ENCODE data around the gene RPS6KA5. TPM values are rescaled to one million over a fixed set of nuclear protein-coding genes. Genes with fewer than 3 reads are reported as not detected.

RPS6KA5 gene
- total RNA-seq, 1 donor from 2014 or later: 4.4 TPM

- TF ChIP-seq CTCF (IDR thresholded peaks at IDR 0.05; ENCODE audit: unreplicated experiment): no peak
- H3K9me3 Mint-ChIP-seq (ENCODE audit: low read depth): peaks cover 32% of the 10 kb centered on the region
- DNase-seq (ENCODE audit: low spot score, unreplicated experiment): no peak
- no peak overlapping the region for H3K27ac Mint-ChIP-seq
- H3K27me3 Mint-ChIP-seq: no peaks in the 10 kb centered on the region
- H3K4me1 Mint-ChIP-seq (ENCODE audit: low read depth): peaks cover 7% of the 10 kb centered on the region
- peaks cover 24% of the 10 kb centered on the region for H3K36me3 Mint-ChIP-seq (ENCODE audit: insufficient read depth)
- H3K4me3 Mint-ChIP-seq (ENCODE audit: low read depth): no peak overlapping the region
Measured at GRCh38 chr14:90938615-90939014, 121.8 kb downstream of the RPS6KA5 start.

- peaks cover 24% of the 10 kb centered on the region for H3K36me3 Mint-ChIP-seq (ENCODE audit: insufficient read depth)
- DNase-seq (ENCODE audit: low spot score, unreplicated experiment): no peak
- no peak for TF ChIP-seq CTCF (IDR thresholded peaks at IDR 0.05; ENCODE audit: unreplicated experiment)
- H3K27ac Mint-ChIP-seq: no peak overlapping the region
- no peaks in the 10 kb centered on the region for H3K27me3 Mint-ChIP-seq
- H3K4me1 Mint-ChIP-seq (ENCODE audit: low read depth): peaks cover 7% of the 10 kb centered on the region
- no peak overlapping the region for H3K4me3 Mint-ChIP-seq (ENCODE audit: low read depth)
- H3K9me3 Mint-ChIP-seq (ENCODE audit: low read depth): peaks cover 32% of the 10 kb centered on the region
Measured at GRCh38 chr14:90936757-90937440, 123.5 kb downstream of the RPS6KA5 start.

GRCh38 chr14:90924621-90925340 is 135.7 kb downstream of the RPS6KA5 start:
- Mint-ChIP-seq H3K9me3 (ENCODE audit: low read depth) (no peaks in the 10 kb centered on the region), H3K4me1 (ENCODE audit: low read depth) (peaks cover 2% of the 10 kb centered on the region), H3K27ac (no peak overlapping the region), H3K36me3 (ENCODE audit: insufficient read depth) (no peaks in the 10 kb centered on the region), H3K4me3 (ENCODE audit: low read depth) (no peak overlapping the region), H3K27me3 (no peaks in the 10 kb centered on the region)
- TF ChIP-seq CTCF (IDR thresholded peaks at IDR 0.05; ENCODE audit: unreplicated experiment): no peak
- DNase-seq (ENCODE audit: low spot score, unreplicated experiment): no peak

- Mint-ChIP-seq H3K4me3 (ENCODE audit: low read depth) (no peak overlapping the region), H3K27me3 (no peaks in the 10 kb centered on the region), H3K36me3 (ENCODE audit: insufficient read depth) (peaks cover 5% of the 10 kb centered on the region), H3K4me1 (ENCODE audit: low read depth) (peaks cover 2% of the 10 kb centered on the region), H3K27ac (no peak overlapping the region), H3K9me3 (ENCODE audit: low read depth) (peaks cover 5% of the 10 kb centered on the region)
- no peak for TF ChIP-seq CTCF (IDR thresholded peaks at IDR 0.05; ENCODE audit: unreplicated experiment)
- DNase-seq (ENCODE audit: low spot score, unreplicated experiment): no peak
Measured at GRCh38 chr14:90922141-90922540, 138.3 kb downstream of the RPS6KA5 start.

- Mint-ChIP-seq H3K36me3 (ENCODE audit: insufficient read depth) (no peaks in the 10 kb centered on the region), H3K4me3 (ENCODE audit: low read depth) (no peak overlapping the region), H3K27me3 (no peaks in the 10 kb centered on the region), H3K27ac (no peak overlapping the region), H3K4me1 (ENCODE audit: low read depth) (no peaks in the 10 kb centered on the region), H3K9me3 (ENCODE audit: low read depth) (no peaks in the 10 kb centered on the region)
- no peak for TF ChIP-seq CTCF (IDR thresholded peaks at IDR 0.05; ENCODE audit: unreplicated experiment)
- no peak for DNase-seq (ENCODE audit: low spot score, unreplicated experiment)
Measured at GRCh38 chr14:90911121-90911520, 149.3 kb downstream of the RPS6KA5 start.
